Breast epithelium (tissue), 4 donors: ENCODE measurements around the gene KSR2. TPM values are rescaled to one million over a fixed set of nuclear protein-coding genes. Genes with fewer than 3 reads are reported as not detected.

Experiments
- DNase-seq, 2 donors: peaks; one replicate each; pipeline ENCODE4 v3.0.0-alpha.2; 2019; ENCODE audit warnings: low spot score in 2 of 2
- H3K27ac ChIP-seq, 2 donors: fragments of 200-600 bp; sonication (generic) in 1 of 2; one replicate each; pipeline ENCODE4 v1.5.1; 2016 to 2019; ENCODE audit warnings: mild to moderate bottlenecking in 1 of 2
- H3K27me3 ChIP-seq, 2 donors: fragments of 200-600 bp; sonication (generic) in 1 of 2; one replicate each; pipeline versions ENCODE4 v1.5.1 to v1.6.0; 2017 to 2019; ENCODE audit warnings: control low read depth in 1 of 2, mild to moderate bottlenecking in 1 of 2
- H3K36me3 ChIP-seq: fragments of 200-600 bp; one replicate; pipeline ENCODE4 v1.5.1; 2019
- H3K4me1 ChIP-seq, 2 donors: fragments of 200-600 bp; sonication (generic); one replicate each; pipeline ENCODE4 v1.5.1; 2016 to 2019; ENCODE audit warnings: control low read depth in 1 of 2
- H3K4me3 ChIP-seq, 3 donors: fragments of 200-600 bp; sonication (generic); 1 replicate in 2 of 3; 2 replicates in 1 of 3; pipeline ENCODE4 v1.5.1; 2016 to 2019; ENCODE audit warnings: mild to moderate bottlenecking in 3 of 3, moderate library complexity in 2 of 3
- H3K9me3 ChIP-seq, 2 donors: fragments of 200-600 bp; sonication (generic) in 1 of 2; one replicate each; pipeline ENCODE4 v1.5.1; 2016 to 2019; ENCODE audit warnings: control low read depth in 1 of 2
- CTCF ChIP-seq, 3 donors: fragments of 450-650 bp; IDR thresholded peaks; one replicate each; pipeline ENCODE4 v1.5.1; 2016 to 2017; ENCODE audit warnings: antibody characterized with exemption in 3 of 3, mild to moderate bottlenecking in 3 of 3, moderate library complexity in 3 of 3
- POLR2A ChIP-seq: fragments of 450-650 bp; IDR thresholded peaks from one replicate; pipeline ENCODE4 v1.6.1; 2016; ENCODE audit warnings: antibody characterized with exemption, mild to moderate bottlenecking, moderate library complexity
- POLR2AphosphoS5 ChIP-seq, 3 donors: sonication (generic); formaldehyde crosslinking; IDR thresholded peaks; one replicate each; pipeline ENCODE4 v1.6.1; 2017; ENCODE audit warnings: antibody characterized with exemption in 3 of 3
- intact Hi-C: fragments of 100-400 bp; cut with DNase I; formaldehyde crosslinking; loops from one replicate; pipeline ENCODE4 v1.15.1; 2023; ENCODE audit warnings: low total_unique reads
- total RNA-seq, 3 donors: library from RNA; depleted of rRNA; stranded (reverse); fragments of >200 nt; gene quantifications; one replicate each; pipeline ENCODE4 v1.1.0, GENCODE V29; 2016

Gene KSR2
- total RNA-seq, 3 donors from 2014 or later = under 0.01 to 1.9 (median 0.33) TPM

- no peak overlapping the region for H3K27ac ChIP-seq
- no peaks in the 10 kb centered on the region for H3K4me1 ChIP-seq
- intact Hi-C loops = no loop called here
- TF ChIP-seq POLR2AphosphoS5 (IDR thresholded peaks at IDR 0.05) = no peak
- no peak for TF ChIP-seq POLR2A
- no peak for TF ChIP-seq CTCF (IDR thresholded peaks at IDR 0.05)
- no peak overlapping the region for H3K4me3 ChIP-seq
- no peaks in the 10 kb centered on the region for H3K36me3 ChIP-seq
- no peaks in the 10 kb centered on the region for H3K9me3 ChIP-seq
- peaks cover 0 to 8% of the 10 kb centered on the region in 2 donors for H3K27me3 ChIP-seq
- no peak for DNase-seq
Measured at GRCh38 chr12:117872546-117873169, 96.1 kb downstream of the KSR2 start.

- Histone ChIP-seq H3K27ac (no peak overlapping the region), H3K4me1 (no peaks in the 10 kb centered on the region), H3K4me3 (no peak overlapping the region), H3K36me3 (no peaks in the 10 kb centered on the region), H3K27me3 (no peaks in the 10 kb centered on the region), H3K9me3 (no peaks in the 10 kb centered on the region)
- DNase-seq = no peak
- TF ChIP-seq POLR2AphosphoS5 (IDR thresholded peaks at IDR 0.05) = no peak
- no peak for TF ChIP-seq POLR2A
- no peak for TF ChIP-seq CTCF (IDR thresholded peaks at IDR 0.05)
- intact Hi-C loops = no loop called here
Measured at GRCh38 chr12:117869551-117869950, 99.2 kb downstream of the KSR2 start.

DNA sequence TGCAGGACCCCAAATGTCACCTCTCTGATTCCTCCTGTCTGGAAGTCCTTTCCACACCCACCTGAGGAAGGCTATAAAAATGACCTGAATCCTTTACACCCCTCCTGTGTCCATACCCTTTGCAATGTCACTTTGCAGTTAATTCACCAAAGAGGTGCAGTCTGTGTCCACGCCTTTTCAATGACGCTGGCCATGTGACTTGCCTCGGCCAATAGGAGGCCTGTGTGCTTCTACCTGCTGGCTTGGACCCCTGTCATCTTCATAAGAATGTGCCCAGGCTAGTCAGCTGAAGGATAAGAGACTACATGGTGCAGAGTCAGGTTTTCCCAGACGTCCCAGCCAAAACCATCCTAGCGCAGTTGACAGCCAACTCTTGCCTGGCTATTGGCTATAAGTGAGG is 101.4 kb downstream of the KSR2 start:
- Histone ChIP-seq H3K4me3 (no peak overlapping the region), H3K4me1 (no peaks in the 10 kb centered on the region), H3K9me3 (no peaks in the 10 kb centered on the region), H3K27ac (no peak overlapping the region), H3K27me3 (no peaks in the 10 kb centered on the region), H3K36me3 (no peaks in the 10 kb centered on the region)
- no peak for TF ChIP-seq POLR2A
- TF ChIP-seq POLR2AphosphoS5 (IDR thresholded peaks at IDR 0.05) = no peak
- TF ChIP-seq CTCF (IDR thresholded peaks at IDR 0.05) = no peak
- no peak for DNase-seq
- intact Hi-C loops = no loop called here

DNA sequence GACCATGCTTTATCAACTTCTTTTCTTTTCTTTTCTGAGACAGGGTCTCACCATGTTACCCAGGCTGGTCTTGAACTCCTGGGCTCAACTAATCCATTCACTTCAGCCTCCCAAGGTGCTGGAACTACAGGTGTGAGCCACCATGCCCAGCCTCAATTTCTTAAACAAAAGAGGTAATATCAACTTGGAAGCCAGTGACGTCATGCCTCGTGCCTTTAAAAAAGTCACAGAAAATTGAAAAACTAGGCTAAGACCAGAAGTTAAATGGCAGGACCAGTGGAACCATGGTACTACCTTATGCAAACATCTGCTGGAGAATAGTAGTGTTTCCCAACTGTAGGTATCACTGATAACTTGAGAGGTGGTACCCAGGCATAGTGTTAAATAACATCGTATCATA is 103.3 kb downstream of the KSR2 start:
- no peaks in the 10 kb centered on the region for H3K27me3 ChIP-seq
- no peaks in the 10 kb centered on the region for H3K9me3 ChIP-seq
- no peaks in the 10 kb centered on the region for H3K4me1 ChIP-seq
- H3K36me3 ChIP-seq = no peaks in the 10 kb centered on the region
- no peak overlapping the region for H3K4me3 ChIP-seq
- TF ChIP-seq POLR2A = no peak
- no peak for TF ChIP-seq POLR2AphosphoS5 (IDR thresholded peaks at IDR 0.05)
- TF ChIP-seq CTCF (IDR thresholded peaks at IDR 0.05) = no peak
- intact Hi-C loops = no loop called here
- H3K27ac ChIP-seq = no peak overlapping the region
- no peak for DNase-seq

- TF ChIP-seq CTCF (IDR thresholded peaks at IDR 0.05) (no peak), POLR2AphosphoS5 (IDR thresholded peaks at IDR 0.05) (no peak), POLR2A (no peak)
- no peak for DNase-seq
- Histone ChIP-seq H3K27me3 (no peaks in the 10 kb centered on the region), H3K36me3 (no peaks in the 10 kb centered on the region), H3K27ac (no peak overlapping the region), H3K9me3 (no peaks in the 10 kb centered on the region), H3K4me3 (no peak overlapping the region), H3K4me1 (no peaks in the 10 kb centered on the region)
- intact Hi-C loops = no loop called here
Measured at GRCh38 chr12:117863002-117863709, 105.6 kb downstream of the KSR2 start.
